HUDEP-2 (cell line): ENCODE measurements around the gene CELF4.

Source experiments
- DNase-seq, 76 experiments: peaks; one replicate each; lab custom pipeline; 2025; ENCODE audit not compliant: unreplicated experiment in 76 of 76; lab: John Stamatoyannopoulos, UW

CELF4 gene

DNA sequence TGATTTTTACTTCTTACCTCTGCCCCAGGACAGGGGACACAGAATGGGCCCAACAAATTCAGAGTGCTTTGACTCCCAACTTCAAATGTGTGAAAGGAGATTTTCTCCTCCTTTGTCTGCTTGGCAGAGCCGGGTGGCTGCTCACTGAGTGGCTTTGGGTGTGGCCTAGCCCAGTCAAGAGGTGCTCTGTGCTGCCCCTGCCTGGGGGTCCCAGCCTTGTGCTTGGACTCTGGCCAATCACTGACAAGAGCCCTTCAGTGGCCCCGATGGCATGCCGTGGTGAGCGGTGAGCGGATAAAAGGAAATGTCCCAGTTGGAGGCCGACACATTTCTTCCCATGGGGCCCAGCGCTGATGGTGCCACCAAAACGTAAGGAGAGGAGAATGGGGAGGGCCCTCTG is 259.2 kb downstream of the CELF4 start:
- no peak for DNase-seq

DNA sequence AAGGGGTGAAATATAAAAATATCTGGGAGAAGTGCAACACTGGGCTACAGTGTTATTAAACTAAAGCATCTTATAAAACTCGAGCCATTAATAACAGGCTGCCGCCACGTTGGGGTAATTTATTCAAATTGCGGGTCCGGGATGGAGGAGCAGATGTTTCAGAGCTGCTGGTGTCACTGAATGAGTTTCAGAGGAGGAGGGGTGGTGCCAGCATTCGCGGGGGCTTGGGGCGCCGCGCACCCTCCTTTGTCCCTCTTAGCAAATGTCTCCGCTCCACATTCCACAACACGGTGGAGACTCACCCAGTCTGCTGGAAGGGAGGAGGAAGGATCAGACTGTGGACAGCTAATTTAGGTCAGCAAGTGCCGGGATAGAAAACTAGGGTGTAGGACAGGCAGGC is 260.5 kb downstream of the CELF4 start:
- no peak for DNase-seq

DNA sequence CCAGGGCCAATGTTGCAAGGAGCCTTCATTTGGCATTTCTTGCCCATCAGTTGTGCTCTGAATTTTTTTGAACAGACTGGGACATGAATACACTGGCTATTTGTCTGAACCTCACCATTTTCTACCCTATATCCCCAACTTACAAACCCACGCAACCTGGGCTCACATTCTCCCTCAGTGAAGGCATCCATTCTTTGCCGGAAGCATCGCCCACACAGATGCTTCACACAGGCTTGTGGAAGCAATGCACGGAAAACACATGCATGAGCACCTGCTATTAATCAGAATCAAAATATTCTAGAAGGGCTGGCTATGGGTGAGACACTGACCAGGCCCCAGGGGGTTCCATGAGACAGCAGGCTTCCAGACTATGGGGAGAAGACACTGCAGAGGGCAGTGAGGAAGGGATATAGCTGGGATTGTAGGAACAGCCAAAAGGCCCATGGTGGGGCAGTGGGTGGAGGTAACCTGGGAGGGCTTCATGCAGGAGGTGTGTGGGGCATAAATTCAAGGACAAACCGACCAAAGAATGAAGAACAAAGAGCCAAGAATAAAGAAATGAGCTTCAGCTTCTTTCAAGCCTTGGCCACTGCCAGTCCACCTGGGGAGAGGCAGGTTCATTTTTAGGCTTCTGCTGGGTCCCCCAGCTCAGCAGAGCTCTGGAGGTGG is 261.5 kb downstream of the CELF4 start:
- DNase-seq = no peak

DNA sequence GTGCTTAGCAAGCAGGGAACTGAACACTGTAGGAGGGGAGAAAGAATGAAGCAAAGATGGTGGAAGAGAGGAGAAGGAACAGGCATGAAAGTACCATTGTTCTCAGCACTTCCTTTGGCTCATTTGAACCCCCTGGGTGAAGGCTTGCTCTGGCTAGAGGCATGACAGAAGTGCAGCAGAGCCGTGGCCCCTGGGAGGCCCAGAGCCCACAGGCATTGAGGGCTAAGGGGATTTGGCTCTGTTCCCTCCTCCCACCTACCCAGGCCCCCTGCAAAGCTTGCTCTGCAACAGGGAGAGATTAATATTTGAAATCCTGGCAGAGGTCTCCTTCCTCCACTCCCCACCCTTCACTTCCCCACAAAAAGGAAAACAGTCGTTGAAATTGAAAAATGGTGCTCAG is 262.6 kb downstream of the CELF4 start:
- no peak for DNase-seq

DNA sequence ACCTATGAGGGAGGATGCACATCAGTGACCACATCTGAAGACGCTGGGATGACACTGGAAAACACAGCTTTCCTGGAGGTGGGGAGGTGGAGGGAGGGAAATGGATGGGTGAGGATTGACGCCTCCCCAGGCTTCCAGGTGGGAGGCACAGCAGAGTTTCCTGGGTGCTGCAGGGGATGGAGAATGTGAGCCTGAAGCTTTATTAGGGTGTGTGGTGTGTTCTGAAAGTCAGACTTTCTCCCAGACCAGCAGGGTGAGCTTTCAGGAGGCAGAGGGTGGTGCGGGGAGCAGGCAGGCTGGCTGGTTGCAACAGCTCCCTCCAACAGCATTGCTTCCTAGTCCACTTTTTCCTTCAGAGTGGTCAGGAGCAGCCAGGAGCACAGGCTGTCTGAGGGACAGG is 263.1 kb downstream of the CELF4 start:
- DNase-seq = no peak

DNA sequence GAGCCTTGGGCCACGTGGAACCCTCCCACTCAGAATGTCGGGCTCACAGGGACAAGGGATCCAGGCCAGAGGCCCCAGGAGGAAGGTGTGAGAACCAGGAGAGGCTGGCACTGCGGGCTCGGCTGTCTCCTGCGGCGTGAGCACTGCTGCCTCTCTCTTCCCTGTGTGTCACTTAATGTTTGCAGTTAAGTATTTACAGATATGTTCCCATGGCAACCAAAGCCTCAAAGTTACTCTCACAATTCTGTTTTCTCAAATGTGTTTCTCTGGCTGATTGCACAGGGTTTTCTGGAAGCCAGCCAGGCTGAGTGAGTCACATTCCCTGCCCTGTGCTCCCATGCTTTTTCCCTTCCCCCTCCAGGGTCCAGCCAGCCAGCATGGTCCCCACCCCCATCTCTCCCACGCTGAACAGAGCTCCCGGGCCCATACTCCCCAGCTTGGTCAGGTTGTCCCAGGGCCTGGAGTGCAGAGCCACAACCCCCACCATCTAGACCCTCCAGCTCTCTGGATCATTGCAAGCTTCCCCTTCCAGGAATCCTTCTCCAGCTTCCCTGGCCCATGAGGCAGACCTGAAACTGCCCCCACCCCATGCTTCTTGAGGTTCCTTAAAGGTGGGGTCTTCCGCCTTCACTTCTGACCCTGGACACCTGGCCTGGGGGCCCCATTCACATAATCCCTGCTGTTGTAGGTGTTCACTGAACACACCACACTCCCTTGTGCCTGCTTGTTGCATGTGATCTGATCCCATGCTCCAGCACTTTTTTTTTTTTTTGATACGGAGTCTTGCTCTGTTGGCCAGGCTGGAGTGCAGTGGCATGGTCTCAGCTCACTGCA is 265.9 kb downstream of the CELF4 start:
- peak in 53 of 76 experiments; percentile 1 to 88 (median 31) for DNase-seq

DNA sequence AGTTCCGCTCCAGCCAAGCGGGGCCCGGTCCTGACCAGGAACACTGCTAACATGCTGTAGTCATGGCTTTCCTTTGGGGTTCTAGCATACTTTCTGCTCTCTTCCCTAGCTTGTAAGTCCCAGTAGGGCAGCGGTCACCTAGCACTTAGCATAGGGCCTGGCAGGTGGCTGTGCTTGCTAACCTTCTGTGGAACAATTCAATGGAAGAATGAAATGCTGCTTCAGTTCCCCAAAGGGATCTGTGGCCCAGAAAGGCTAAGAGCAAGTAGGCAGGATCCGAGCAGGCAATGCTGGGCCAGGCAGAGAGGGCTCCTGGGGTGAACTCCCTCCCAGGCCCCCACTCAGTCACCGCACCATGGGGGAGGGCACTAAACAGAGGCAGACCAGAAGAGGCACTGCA is 266.8 kb downstream of the CELF4 start:
- no peak for DNase-seq

DNA sequence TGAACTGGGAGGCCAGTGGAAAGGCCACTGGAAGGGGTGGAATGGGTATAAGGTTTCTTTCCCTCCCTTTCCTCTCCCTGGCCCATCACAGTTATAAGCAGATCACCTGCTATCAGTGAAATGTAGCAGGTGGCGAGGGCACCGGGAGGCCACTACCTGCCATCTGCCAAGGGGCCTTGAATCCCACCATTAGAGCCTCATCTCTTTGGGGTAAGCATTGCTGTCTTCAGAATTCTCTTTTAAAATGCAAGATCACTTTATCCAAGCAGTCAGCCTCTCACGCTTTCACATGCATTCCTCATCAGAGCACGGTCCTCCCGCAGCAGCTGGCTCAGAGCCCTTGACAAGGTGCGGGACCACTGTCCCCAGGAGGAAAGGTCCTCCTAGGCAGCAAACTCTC is 268.5 kb downstream of the CELF4 start:
- DNase-seq = no peak

DNA sequence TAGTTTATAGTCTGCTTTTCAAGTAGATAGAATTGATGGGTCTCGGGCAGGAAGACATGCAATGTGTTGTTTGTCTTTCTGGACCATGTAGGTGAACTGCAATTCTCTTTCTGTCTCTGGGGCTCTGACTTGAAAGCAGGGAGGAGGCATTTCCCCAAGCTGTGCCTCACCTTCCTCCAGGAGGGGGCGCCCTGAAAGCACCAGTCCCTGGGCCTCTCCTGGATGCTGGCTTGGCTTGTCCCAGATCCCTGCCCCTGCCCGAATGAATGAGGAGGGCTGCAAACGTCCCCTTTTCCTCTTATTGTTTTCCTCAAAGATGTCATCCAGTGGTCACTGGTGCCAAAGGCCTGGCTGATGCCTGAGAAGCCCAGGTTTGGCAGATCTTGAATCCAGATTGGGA is 270.6 kb downstream of the CELF4 start:
- peak in 44 of 76 experiments; percentile 1 to 70 (median 18) for DNase-seq

DNA sequence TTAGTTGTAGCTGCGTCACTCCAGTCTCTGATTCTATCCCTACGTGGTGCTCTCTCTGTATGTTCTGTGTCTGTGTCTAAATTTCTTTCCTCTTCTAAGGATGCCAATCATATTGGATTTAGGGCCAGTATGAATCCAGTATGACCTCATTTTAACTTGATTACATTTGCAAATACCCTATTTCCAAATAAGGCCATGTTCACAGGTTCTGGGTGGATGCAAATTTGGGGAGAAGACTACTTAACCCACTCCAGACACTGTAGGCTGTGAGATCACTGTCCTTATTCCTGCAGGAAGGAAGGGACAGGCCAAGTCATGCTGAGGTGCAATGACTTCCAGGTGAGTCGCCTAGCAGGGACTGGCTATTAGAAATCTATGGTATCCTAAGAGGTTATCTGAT is 272.2 kb downstream of the CELF4 start:
- no peak for DNase-seq

DNA sequence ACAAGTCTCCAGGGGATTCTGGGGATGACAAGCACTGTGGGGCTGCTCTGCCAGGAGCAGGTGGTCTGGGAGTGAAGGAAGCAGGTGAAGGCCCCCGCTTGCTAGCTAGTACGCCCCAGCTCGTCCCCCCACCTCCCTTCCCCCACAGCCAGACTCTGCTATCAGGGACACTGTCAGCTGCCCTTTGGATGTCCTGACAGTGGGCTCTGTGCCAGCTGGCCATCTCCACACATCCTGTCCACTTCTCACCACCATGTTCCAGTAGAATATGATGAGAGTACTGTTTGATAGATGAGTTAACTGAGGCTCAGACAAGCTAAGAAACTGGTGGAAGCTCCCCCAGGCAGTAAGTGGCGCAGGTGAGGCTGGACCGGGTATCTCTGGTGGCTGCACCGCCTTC is 276.2 kb downstream of the CELF4 start:
- DNase-seq = no peak

DNA sequence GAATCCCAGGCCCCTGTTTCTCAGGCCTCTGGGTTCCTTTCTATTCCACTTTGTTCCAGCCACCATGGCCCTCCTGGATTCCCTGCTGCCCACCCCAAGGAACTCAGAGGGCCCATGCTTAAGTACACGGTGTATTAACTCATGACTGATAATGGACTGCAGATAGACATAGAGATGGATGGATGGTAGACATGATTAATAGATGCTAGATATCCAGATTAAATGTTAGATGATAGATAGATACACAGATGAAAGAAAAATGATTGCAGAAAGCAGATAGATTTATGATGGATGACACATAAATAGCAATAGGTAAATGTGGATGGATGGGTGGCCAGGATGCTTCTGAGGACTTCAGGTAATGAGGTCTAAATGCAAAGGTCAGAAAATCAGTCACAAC is 278.0 kb downstream of the CELF4 start:
- no peak for DNase-seq

DNA sequence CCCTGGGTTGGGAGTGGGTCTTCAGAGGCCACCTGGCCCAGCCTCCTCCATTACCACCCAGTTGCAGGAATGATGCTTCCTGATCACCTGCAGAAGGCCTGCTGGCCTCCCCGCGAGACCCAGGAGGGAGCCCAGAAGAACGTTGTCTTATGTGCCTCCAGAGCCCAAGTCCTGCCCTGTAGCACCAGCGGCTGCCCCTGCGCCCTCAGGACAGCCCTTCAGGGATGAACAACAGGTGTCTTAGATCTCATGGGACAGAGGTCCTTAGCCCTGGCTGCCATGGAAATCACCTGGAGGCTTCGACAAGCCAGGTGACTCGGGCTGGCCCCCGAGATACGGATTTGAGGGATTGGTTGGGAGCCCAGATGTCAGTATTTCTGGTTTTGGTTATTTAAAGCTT is 278.8 kb downstream of the CELF4 start:
- no peak for DNase-seq

DNA sequence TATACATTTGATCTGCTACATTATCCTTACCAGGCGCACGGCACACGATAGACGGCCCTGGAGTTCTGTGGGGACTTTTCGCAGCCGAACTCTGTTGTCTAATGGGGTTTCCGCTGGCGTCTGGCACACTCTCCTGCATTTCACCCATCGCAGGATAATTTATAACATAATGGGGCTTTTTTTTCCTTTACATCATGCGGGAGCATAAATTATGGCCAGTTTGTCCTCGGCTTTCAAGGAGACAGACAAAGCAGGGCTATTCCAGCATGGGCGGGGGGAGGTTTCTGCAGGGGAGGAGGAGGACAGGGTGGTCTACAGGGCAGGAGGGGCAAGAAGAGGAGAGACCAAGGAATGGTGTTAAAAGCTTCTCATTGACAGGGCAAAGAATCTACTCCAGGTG is 279.8 kb downstream of the CELF4 start:
- DNase-seq = no peak

DNA sequence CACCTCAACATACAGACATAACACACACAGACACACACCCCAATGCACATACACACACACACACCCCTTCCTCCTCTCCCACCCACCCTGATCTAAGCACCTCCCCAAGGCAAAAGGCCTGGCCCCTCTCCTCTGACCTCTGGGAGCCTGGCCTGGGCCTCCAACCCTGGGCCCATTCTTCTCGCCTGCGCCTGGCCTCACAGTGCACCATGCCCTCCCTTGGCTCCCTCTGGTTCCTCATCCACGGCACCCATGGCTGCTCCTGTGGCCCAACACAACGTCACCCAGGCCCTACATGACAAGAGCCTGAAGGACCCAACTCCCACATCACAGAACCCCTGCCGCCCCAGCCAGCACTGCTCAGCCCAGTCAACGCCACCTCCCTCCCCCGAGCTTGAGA is 281.3 kb downstream of the CELF4 start:
- DNase-seq = no peak

DNA sequence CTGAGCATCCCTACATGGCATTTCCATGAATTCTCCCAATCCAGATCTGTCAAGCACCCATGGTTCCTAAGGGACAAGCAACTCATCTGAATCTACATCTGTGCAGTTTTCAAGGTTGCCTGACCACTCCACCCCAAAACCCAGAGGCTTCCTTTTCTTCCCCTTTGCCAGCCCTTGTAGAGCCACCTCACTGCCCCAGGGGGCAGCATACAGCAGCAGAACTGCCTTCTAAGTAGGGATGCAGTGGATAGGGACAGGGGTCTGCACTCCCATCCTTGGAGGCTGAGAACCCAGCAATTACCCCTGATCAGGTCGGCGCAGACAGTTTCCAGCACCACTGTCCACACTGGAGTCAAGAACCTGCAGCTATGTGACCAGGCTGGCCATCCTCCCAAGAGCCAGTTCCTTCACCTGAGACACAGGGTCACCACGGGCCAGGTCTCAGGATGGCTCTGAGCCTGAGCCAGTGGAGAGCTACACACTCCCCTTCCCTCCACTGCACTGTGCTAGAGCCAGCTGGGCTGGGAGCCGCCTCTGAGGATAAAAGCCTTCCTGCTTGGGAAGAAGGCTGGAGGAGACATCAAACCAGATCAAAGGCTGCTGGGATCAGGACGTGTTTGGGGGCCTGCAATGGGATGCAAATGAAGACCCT is 283.1 kb downstream of the CELF4 start:
- DNase-seq = peak in 4 of 76 experiments; percentile 3 to 25 (median 10)

DNA sequence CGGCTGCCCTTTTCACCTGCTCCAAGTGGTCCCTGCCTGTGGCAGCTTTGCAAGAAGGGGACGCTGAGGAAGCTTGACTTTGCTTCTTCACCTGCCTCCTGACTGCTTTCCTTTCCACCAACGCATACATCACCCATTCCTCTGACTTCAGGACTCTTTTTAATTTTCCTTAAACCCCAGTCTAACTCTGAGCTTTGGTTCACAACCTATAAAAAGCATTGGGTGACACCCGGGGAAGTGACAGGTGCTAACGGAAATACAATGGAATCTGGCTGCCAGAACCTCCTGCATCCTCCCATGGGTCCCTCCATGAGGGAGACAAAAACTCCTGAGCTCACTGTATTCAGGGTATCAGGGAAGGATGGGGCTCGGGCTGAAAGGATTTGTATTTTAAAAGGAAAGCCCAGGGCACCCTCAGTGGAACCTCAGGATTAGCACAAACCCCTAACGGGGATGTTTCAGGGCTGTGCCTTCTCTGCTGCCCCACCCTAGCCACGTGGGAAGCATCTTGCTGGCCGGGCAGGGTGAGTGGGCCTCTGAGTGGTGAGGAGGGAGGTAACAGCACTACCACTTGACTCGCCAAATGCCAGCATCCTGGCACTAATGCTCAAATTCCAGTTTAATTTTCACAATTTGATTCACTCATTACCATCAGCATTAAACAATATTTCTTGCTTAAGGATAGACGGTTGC is 284.8 kb downstream of the CELF4 start:
- no peak for DNase-seq

DNA sequence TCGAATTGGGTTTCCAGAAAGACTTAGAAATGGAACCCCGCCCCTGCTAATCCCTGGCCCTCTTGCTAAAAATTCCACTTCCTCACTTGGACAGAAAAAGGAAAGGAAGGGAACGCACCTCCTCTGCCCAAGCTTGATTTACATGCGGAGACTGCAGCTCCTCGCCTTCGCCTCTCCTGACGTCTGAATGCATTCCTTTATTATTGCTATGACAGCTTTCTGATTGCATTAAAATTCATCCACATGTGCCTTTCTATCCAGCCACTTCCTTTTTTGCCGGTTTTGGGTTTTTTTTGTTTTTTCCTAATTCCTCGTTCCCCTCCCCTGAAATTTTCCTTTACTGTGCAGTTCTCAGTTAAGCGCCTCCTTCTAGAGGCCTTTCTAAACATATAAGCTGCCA is 287.8 kb downstream of the CELF4 start:
- no peak for DNase-seq

DNA sequence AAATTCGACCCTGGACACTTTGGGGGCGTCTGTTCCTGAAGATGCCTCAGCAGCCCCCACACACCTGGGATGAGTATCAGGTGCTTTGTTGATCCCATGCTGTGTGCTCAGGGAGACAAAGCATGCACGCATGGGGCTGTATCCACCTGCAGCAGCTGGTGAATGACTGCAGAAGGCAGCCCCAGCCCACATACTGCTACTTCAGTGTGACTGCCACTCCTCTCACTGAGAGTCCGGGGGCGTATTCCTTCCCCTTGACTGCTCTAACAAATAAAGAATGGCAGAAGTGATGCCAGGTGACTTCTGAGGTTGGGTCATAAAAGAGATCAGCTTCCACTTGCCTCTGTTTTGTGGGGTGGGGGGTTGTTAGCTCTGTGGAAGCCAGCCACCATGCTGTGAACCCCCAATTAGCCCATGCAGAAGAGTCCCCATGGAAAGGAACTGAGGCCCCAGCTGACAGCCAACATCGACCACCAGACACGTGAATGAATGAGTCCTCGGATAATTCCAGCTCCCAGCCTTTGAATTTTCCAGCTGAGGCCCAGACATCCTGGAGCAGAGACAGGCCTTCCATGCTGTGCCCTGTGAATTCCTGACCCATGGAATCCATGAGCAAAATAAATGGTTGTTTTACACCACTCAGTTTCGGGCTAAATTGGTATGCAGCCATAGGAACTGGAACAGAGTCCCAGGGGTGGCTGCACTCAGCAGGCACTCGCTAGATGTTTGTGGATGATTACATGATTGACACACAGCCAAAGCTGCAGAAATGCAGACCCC is 289.3 kb downstream of the CELF4 start:
- DNase-seq = no peak

DNA sequence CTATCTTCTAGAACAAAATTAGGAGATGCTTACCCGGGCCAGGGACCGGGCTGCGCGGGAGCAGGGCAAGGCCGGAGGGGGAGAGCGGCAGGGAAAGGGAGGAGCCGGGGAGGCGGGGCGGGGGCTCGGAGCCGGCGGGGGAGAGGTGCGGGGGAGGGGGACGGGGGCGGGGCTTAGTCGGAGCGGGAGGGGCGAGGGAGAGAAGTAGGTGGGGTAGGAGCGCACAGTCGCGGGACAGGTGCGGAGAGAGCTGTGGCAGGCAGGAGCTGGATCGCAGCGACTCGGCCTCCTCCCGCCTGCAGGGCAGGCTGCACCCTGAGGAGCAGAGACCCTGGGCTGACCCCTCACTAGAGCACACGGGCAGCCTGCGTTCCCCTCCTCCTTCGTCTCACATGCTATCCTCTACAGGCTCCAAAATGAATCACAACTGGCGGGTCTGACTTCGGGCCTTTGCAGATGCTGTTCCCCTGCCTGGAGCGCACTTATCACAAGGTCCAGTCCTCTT is 290.3 kb downstream of the CELF4 start:
- no peak for DNase-seq
